Activated CD4-positive, CD25-positive, alpha-beta regulatory T cell treated with anti-CD3 and anti-CD28 coated beads, Interleukin-2, amount 50 U/mL, for 16 hours (primary cell): Measurements from ENCODE around the gene OR2A2.
"Not testable (repeated sequence)": the region's sequence is repeated elsewhere in the genome, so short reads cannot be mapped to it uniquely, and the experiment has no call there.

Experiments used
- DNase-seq: peaks from one replicate; pipeline ENCODE4 v3.0.0-alpha.2; 2020; ENCODE audit warnings: low read depth, low spot score

OR2A2 gene

GRCh38 chr7:144109283-144109682, at the start of gene OR2A2:
Gene OR2A2, plus strand, starts transcription at chr7:144109583. Its CDS starts 0 bp downstream, at chr7:144109583.
- no peak for DNase-seq

- DNase-seq, result no peak
Observed at GRCh38 chr7:144063710-144064109, 45.7 kb upstream of the OR2A2 start.

GRCh38 chr7:144069511-144069910, 39.9 kb upstream of the OR2A2 start, which contains the start of gene OR2A25:
Gene OR2A25, plus strand, starts transcription at chr7:144069811. Its CDS starts 4,409 bp downstream, at chr7:144074220.
- DNase-seq, result no peak

GRCh38 chr7:144069953-144070352, 39.4 kb upstream of the OR2A2 start:
- no peak for DNase-seq

- no peak for DNase-seq
Observed at GRCh38 chr7:144074374-144074773, 35.0 kb upstream of the OR2A2 start.

GRCh38 chr7:144085978-144086377, 23.4 kb upstream of the OR2A2 start, which contains the start of gene OR2A12:
Gene OR2A12, plus strand, starts transcription at chr7:144086278. Its CDS starts 8,830 bp downstream, at chr7:144095108.
- DNase-seq, result no peak

GRCh38 chr7:144086730-144087129, 22.7 kb upstream of the OR2A2 start:
- no peak for DNase-seq

GRCh38 chr7:144087230-144087629, 22.2 kb upstream of the OR2A2 start:
- no peak for DNase-seq

GRCh38 chr7:144090667-144091066, 18.7 kb upstream of the OR2A2 start:
- DNase-seq, result no peak

GRCh38 chr7:144098776-144099175, 10.6 kb upstream of the OR2A2 start:
- DNase-seq, result no peak

- no peak for DNase-seq
Observed at GRCh38 chr7:144100607-144101006, 8.8 kb upstream of the OR2A2 start.

- DNase-seq, result no peak
Observed at GRCh38 chr7:144102041-144102440, 7.3 kb upstream of the OR2A2 start.

GRCh38 chr7:144105211-144105610, 4.2 kb upstream of the OR2A2 start:
- DNase-seq, result no peak

GRCh38 chr7:144110272-144110671, 889 bp downstream of the OR2A2 start:
- no peak for DNase-seq

GRCh38 chr7:144113651-144114050, 4.3 kb downstream of the OR2A2 start:
- no peak for DNase-seq

- DNase-seq, result no peak
Observed at GRCh38 chr7:144118341-144118740, 9.0 kb downstream of the OR2A2 start.

GRCh38 chr7:144122876-144123275, 13.5 kb downstream of the OR2A2 start, which contains the start of gene OR2A14:
Gene OR2A14, plus strand, starts transcription at chr7:144123176. Its CDS starts 5,937 bp downstream, at chr7:144129113.
- DNase-seq, result no peak

GRCh38 chr7:144127714-144128334, 18.4 kb downstream of the OR2A2 start:
- DNase-seq, result peak; percentile 69

GRCh38 chr7:144129601-144130000, 20.2 kb downstream of the OR2A2 start:
- DNase-seq, result not testable (repeated sequence)

- DNase-seq, result no peak
Observed at GRCh38 chr7:144130730-144131129, 21.3 kb downstream of the OR2A2 start.

GRCh38 chr7:144132262-144132661, 22.9 kb downstream of the OR2A2 start:
- no peak for DNase-seq

- DNase-seq, result no peak
Observed at GRCh38 chr7:144133307-144133706, 23.9 kb downstream of the OR2A2 start.

GRCh38 chr7:144134116-144134515, 24.7 kb downstream of the OR2A2 start:
- DNase-seq, result no peak

- no peak for DNase-seq
Observed at GRCh38 chr7:144137501-144137900, 28.1 kb downstream of the OR2A2 start.
